Measurements from ENCODE around the gene ADGRD2. TPM values are rescaled to one million over a fixed set of nuclear protein-coding genes. Genes with fewer than 3 reads are reported as not detected.

The ADGRD2 gene
- total RNA-seq, 4 donors from 2014 or later, result not detected

DNA sequence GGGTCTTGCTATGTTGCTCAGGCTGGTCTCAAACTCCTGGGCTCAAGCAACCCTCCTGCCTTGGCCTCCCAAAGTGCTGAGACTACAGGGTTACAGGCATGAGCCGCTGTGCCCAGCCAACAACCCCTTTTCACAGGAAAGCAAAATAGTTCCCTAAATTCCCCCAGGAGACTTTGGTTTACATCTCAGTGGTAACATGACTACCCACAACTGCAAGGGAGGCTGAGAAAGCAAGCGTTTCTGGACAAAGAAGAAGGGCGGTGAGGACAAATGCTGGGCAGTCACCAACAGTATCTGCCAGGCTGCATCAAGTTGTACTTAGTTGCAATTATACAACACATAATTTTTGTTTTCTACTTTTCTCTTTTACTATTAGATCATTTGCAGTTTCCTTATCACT, 7.4 kb upstream of the ADGRD2 start:
- no peak for ATAC-seq (ENCODE audit: low FRiP score)
- no peak for DNase-seq (ENCODE audit: low spot score)
- TF ChIP-seq, protein P1, sequence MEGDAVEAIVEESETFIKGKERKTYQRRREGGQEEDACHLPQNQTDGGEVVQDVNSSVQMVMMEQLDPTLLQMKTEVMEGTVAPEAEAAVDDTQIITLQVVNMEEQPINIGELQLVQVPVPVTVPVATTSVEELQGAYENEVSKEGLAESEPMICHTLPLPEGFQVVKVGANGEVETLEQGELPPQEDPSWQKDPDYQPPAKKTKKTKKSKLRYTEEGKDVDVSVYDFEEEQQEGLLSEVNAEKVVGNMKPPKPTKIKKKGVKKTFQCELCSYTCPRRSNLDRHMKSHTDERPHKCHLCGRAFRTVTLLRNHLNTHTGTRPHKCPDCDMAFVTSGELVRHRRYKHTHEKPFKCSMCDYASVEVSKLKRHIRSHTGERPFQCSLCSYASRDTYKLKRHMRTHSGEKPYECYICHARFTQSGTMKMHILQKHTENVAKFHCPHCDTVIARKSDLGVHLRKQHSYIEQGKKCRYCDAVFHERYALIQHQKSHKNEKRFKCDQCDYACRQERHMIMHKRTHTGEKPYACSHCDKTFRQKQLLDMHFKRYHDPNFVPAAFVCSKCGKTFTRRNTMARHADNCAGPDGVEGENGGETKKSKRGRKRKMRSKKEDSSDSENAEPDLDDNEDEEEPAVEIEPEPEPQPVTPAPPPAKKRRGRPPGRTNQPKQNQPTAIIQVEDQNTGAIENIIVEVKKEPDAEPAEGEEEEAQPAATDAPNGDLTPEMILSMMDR (IDR thresholded peaks at IDR 0.05), result no peak

DNA sequence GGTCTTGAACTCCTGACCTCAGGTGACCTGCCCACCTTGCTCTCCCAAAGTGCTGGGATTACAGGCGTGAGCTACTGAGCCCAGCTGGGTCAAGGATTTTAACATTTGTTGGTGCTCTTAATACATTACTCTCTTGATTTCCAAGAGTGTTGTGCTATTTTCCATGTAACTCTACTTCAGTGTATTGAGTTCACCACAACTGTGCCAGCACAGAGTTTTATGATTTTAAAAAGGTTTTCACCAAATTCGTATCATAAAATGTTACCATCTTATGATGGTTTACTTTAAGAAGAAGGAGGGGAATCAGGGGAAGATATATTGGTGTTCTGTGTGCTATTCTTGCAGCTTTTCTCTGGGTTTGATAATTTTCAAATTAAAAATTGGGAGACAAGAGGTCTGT, 6.6 kb upstream of the ADGRD2 start:
- DNase-seq (ENCODE audit: low spot score) (no peak), ATAC-seq (ENCODE audit: low FRiP score) (no peak)
- TF ChIP-seq, protein P1 (IDR thresholded peaks at IDR 0.05), result no peak

DNA sequence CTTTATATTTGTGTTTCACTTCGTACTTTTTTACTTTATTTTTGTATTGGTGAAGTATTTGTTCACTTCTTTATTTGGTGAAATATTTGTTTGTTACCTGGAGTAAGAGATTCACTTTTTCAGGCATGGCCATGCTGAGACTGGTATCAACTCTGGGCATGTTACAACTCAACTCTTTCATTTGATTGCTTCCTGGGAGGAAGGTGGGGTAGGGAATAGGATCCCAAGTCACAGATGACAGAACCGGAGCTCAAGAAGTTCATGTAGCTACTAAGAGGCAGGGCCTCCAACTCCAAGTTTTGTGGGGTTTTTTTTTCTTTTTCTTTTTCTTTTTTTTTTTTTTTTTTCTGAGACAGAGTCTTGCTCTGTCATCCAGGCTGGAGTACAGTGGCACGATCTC, 6.1 kb upstream of the ADGRD2 start:
- ATAC-seq (ENCODE audit: low FRiP score), result no peak
- no peak for DNase-seq (ENCODE audit: low spot score)
- TF ChIP-seq, protein P1 (IDR thresholded peaks at IDR 0.05), result no peak

DNA sequence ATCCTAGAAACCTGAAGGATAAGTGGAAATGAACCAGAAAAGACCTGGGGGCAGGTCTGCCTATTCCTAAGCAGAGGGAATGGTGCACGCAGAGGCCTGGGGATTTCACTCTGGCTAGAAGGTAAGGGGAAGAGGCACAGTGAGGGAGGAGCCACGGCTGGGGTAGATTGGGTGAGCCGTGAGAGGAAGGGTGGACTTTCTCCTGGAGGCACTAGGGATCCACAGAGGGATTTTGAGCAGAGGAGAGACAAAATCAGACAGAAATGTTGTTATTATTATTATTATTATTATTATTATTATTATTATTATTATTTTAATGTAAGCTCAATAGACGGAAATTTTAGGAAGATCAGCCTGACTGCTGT, 3.0 kb upstream of the ADGRD2 start:
- DNase-seq (ENCODE audit: low spot score) (no peak), ATAC-seq (ENCODE audit: low FRiP score) (no peak)
- TF ChIP-seq, protein P1 (IDR thresholded peaks at IDR 0.05), result no peak

DNA sequence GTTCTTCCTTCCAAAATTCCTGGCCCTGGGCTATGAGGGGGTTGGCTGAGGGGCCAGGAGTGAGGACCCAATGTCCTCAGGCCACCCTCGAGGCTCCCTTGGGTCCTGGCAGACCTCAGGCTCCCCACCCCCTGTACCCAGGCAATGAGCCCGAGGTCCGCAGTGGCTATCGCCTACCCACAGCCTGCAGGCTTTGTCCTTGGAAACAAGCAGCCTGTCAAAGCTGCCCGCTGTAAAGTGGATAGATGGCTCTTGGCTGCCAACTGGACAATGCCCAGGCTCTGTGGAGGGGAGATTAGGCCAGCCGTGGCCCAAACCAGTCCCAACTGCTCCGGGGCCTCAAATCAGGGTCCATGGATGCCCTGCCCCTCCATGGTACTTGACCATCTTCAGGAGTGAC, 2.2 kb upstream of the ADGRD2 start:
- no peak for ATAC-seq (ENCODE audit: low FRiP score)
- DNase-seq (ENCODE audit: low spot score), result no peak
- TF ChIP-seq, protein P1 (IDR thresholded peaks at IDR 0.05), result no peak

DNA sequence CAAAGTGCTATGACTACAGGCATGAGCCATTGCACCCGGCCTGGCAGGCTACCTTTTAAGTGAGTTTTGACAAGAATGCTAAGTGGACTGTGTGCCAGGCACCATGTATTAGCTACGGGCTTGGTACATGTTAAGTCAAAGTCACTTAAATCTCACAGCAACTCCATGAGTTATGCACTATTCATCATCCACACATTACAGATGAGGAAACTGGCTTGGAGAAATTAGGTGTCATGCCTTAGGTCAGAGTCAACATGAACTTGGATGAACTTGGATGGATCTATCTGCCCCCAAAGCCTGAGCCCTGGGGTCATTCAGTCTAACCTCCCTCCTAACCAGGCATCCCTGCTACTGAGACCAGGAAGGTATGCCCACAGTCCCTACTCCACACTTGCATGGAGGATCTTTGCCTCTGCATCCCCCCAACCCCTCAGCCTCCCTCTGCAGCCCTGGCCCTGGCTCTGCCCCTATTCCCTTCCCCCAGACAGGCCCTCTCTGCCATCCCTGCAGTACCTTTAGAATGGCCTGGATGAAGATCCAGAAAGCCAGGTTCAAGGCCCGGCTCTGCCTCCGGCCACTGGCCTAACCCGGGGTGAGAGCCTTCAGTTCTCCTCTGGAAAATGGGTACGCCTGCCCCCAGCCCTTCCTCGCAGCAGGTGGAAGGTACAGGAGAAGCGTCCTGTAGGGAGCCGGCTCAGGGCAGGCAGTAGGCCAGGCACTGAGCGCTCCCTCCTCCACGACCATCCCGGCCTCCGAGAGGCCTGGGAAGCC, 685 bp upstream of the ADGRD2 start:
- ATAC-seq (ENCODE audit: low FRiP score) (no peak), DNase-seq (ENCODE audit: low spot score) (no peak)
- TF ChIP-seq, protein P1 (IDR thresholded peaks at IDR 0.05), result no peak

DNA sequence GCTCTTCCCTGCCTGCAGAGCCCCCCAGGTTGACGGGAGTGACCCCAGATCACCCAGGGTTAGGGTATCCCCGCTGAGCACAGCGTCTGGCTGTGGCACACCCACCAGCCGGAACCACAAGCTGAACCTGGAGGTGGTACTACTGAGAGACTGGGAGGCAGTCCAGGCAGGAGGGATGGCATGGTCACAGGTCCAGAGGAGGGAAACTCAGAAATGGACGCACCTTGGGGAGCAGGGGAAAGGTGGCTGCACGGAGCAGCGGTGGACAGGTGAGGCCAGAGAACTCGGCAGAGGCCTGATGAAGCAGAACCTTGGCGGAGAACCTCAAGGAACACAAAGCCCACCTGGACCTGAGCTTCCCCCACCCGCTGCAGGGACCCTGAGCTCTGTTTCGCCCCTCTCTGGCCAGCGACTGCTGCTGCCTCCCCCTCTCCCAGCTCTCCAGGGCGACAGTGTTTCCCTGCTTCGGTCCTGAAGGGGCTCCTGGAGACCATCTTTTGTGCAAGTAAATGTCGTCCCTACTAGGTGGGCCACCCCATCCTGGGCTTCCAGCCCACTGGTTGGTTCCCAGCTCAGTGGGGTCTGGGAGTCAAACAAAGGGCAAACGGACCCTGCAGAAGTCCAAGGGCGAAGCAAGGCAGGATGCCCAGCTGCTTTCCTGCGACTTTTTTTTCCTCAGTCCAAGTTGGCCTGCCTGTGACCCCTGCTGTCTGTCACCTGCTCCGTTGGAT, 845 bp downstream of the ADGRD2 start:
- TF ChIP-seq, protein P1 (IDR thresholded peaks at IDR 0.05), result no peak
- ATAC-seq (ENCODE audit: low FRiP score) (no peak), DNase-seq (ENCODE audit: low spot score) (no peak)

All from omental fat pad (tissue), 4 donors.